Skeletal muscle tissue (tissue), 4 donors: ENCODE results near the gene SNPH. TPM values are rescaled to one million over a fixed set of nuclear protein-coding genes. Genes with fewer than 3 reads are reported as not detected.
A peak's percentile ranks its signal among the peaks of the same experiment; 100 is the strongest.

Source experiments
- H3K27ac ChIP-seq: one replicate; pipeline ENCODE4 v1.7.0; 2013; ENCODE audit warnings: mild to moderate bottlenecking, low read depth, low read length, inconsistent platforms
- H3K27me3 ChIP-seq, 3 donors: one replicate each; pipeline ENCODE4 v1.7.0; 2013; ENCODE audit warnings: low read length in 3 of 3; ENCODE audit not compliant: control insufficient read depth in 3 of 3, insufficient read depth in 3 of 3
- H3K36me3 ChIP-seq, 3 donors: one replicate each; pipeline ENCODE4 v1.7.0; 2013; ENCODE audit warnings: low read length in 3 of 3; ENCODE audit not compliant: control insufficient read depth in 3 of 3, insufficient read depth in 3 of 3
- H3K4me1 ChIP-seq, 3 donors: one replicate each; pipeline ENCODE4 v1.7.0; 2013; ENCODE audit warnings: low read length in 3 of 3, mild to moderate bottlenecking in 3 of 3; ENCODE audit not compliant: control insufficient read depth in 3 of 3, insufficient read depth in 3 of 3
- H3K4me3 ChIP-seq, 3 donors: one replicate each; pipeline ENCODE4 v1.7.0; 2013; ENCODE audit warnings: low read length in 3 of 3
- H3K9ac ChIP-seq, 3 donors: one replicate each; pipeline ENCODE4 v1.7.0; 2013; ENCODE audit warnings: low read length in 3 of 3, mild to moderate bottlenecking in 3 of 3, moderate library complexity in 2 of 3, low read depth in 1 of 3
- H3K9me3 ChIP-seq, 3 donors: one replicate each; pipeline ENCODE4 v1.7.0; 2013; ENCODE audit warnings: low read length in 3 of 3; ENCODE audit not compliant: control insufficient read depth in 3 of 3
- total RNA-seq: library from RNA; depleted of rRNA; stranded (reverse); fragments of >200 nt; gene quantifications from one replicate; pipeline ENCODE4 v1.2.3, GENCODE V29; 2014
- donor health status: Osteomylitis.

SNPH gene
- total RNA-seq, 1 donor from 2014 or later = 3.7 TPM

DNA sequence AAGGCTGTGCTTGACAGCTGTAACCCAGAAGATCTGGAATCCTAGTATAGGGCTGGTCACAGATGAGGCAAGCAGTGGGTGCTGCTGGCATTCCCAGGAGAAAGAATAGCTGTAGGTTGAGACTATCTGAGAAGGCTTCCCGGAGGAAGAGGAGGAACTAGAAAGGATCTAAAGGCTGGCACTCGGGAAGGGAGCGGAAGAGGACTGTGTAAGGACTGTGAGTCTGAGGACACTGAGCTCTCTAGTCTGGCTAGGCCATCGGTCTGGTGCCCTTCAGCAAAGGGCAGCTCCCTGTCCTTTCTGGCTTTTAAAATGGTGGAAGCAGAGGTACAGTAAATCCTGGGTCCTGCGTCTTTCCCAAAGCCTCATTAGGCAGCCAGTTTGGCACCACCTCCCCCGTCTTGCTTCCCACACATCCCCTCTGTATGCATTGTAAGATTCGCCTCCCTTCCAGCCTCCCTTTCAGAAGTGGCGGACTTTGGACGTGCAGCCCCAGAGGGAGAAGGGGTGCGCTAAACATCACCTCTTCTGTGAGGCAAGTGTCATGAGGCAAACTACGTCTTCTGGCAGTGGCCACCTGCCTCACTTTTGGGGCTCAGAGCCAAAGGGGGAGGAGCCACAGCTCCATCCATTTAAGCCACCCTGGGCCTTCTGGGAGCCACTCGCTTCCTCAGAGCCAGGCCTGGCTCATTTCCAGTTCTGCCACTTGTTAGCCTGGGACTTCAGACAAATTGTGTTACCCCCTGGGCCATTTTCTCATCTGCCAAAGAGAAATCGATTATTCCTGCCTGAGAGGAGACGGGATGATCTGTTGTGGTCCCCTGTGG is 8.6 kb downstream of the SNPH start:
- Histone ChIP-seq H3K27me3 (no peaks in the 10 kb centered on the region), H3K4me1 (peaks cover 0 to 10% (median under 1%) of the 10 kb centered on the region in 3 donors), H3K9me3 (no peaks in the 10 kb centered on the region), H3K9ac (no peak overlapping the region), H3K27ac (no peak overlapping the region), H3K4me3 (no peak overlapping the region), H3K36me3 (no peaks in the 10 kb centered on the region)

DNA sequence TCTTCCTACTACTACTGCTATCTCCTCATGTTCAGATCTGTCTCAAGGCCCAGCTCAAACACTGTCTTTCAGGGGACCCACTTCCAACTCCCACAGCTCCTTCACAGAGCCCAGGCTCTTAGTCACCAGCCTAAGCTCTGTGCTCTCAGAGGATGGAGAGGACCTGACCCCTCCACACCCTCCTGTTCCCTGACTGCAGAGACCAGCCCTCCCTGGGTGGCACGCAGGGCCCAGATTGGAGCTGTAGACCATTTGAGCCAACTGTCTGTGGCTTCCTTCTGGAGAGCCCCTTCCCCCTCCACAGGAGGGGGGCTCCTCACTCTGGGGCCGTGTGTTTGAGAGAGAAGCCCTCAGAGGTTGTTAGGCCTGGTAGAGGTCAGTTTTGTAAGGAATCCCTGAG is 9.8 kb downstream of the SNPH start:
- Histone ChIP-seq H3K9me3 (no peaks in the 10 kb centered on the region), H3K27me3 (no peaks in the 10 kb centered on the region), H3K4me1 (peaks cover 10 to 22% (median 11%) of the 10 kb centered on the region in 3 donors), H3K36me3 (no peaks in the 10 kb centered on the region), H3K4me3 (no peak overlapping the region), H3K9ac (no peak overlapping the region), H3K27ac (no peak overlapping the region)

DNA sequence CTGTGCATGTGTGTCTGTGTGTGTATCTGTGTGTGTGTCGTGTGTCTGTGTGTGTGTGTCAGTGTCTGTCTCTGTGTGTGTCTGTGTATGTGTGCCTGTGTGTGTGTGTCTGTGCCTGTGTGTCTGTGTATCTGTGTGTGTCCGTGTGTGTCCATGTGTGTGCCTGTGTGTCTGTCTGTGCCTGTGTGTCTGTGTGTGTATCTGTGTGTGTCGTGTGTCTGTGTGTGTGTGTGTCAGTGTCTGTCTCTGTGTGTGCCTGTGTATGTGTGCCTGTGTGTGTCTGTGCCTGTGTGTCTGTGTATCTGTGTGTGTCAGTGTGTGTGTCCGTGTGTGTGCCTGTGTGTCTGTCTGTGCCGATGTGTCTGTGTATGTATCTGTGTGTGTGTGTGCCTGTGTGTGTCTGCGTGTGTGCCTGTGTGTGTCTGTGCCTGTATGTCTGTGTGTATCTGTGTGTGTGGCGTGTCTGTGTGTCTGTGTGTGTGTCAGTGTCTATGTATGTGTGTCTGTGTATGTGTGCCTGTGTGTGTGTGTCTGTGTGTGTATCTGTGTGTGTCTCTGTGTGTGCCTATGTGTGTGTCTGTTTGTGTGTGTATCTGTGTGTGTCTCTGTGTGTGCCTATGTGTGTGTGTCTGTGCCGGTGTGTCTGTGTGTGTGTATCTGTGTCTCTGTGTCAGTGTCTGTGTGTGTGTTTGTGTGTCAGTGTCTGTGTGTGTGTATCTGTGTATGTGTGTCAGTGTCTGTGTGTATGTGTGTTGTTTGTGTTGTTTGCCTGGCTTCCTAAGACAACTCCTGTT is 11.6 kb downstream of the SNPH start:
- H3K27ac ChIP-seq = no peak overlapping the region
- peaks cover 20 to 33% (median 21%) of the 10 kb centered on the region in 3 donors for H3K4me1 ChIP-seq

GRCh38 chr20:1278993-1279392 is 12.9 kb downstream of the SNPH start:
- H3K36me3 ChIP-seq = no peaks in the 10 kb centered on the region
- no peak overlapping the region for H3K27ac ChIP-seq
- H3K9ac ChIP-seq = no peak overlapping the region

More for the DNA sequence above, 11.6 kb downstream of the SNPH start:
- Histone ChIP-seq H3K27me3 (no peaks in the 10 kb centered on the region), H3K9ac (no peak overlapping the region), H3K9me3 (no peaks in the 10 kb centered on the region), H3K36me3 (no peaks in the 10 kb centered on the region), H3K4me3 (no peak overlapping the region)

GRCh38 chr20:1280195-1281102 is 14.4 kb downstream of the SNPH start:
- H3K9ac ChIP-seq = no peak overlapping the region
- peak overlapping the region; percentile 63 for H3K27ac ChIP-seq
- H3K27me3 ChIP-seq = no peaks in the 10 kb centered on the region
- H3K36me3 ChIP-seq = no peaks in the 10 kb centered on the region
- H3K9me3 ChIP-seq = no peaks in the 10 kb centered on the region
- no peak overlapping the region for H3K4me3 ChIP-seq
- H3K4me1 ChIP-seq = peaks cover 20 to 28% (median 21%) of the 10 kb centered on the region in 3 donors

More at GRCh38 chr20:1278993-1279392, 12.9 kb downstream of the SNPH start:
- H3K4me1 ChIP-seq = peaks cover 20 to 33% (median 21%) of the 10 kb centered on the region in 3 donors
- H3K27me3 ChIP-seq = no peaks in the 10 kb centered on the region
- no peaks in the 10 kb centered on the region for H3K9me3 ChIP-seq
- H3K4me3 ChIP-seq = no peak overlapping the region

GRCh38 chr20:1281279-1282057 is 15.4 kb downstream of the SNPH start:
- Histone ChIP-seq H3K36me3 (no peaks in the 10 kb centered on the region), H3K4me3 (no peak overlapping the region), H3K9ac (peak overlapping the region in 1 of 3 donors; percentile 26), H3K27me3 (no peaks in the 10 kb centered on the region), H3K9me3 (no peaks in the 10 kb centered on the region), H3K27ac (peak overlapping the region; percentile 63), H3K4me1 (peaks cover 20 to 28% (median 21%) of the 10 kb centered on the region in 3 donors)

DNA sequence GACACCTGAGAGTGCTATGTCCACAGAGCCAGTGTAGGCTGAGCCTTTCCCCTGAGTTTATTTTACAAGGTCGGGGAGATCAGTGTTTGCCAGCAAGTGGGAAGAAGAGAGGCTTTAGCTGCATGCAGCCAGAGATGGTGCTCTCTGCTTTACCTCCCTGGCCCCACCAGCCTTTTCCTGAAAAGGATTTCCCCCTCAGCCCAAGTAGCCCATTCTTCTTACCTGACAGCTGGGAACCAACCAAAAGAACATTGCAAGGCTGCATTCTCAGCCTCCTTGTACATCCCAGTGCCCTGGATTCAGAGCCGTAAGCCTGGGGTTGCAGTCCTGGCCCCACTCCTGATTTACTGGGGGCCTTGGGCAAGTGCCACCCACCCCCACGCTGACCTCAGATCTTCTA is 16.9 kb downstream of the SNPH start:
- Histone ChIP-seq H3K4me3 (no peak overlapping the region), H3K36me3 (no peaks in the 10 kb centered on the region), H3K9me3 (no peaks in the 10 kb centered on the region), H3K4me1 (peaks cover 21 to 31% (median 22%) of the 10 kb centered on the region in 3 donors), H3K27me3 (no peaks in the 10 kb centered on the region), H3K9ac (no peak overlapping the region), H3K27ac (no peak overlapping the region)

DNA sequence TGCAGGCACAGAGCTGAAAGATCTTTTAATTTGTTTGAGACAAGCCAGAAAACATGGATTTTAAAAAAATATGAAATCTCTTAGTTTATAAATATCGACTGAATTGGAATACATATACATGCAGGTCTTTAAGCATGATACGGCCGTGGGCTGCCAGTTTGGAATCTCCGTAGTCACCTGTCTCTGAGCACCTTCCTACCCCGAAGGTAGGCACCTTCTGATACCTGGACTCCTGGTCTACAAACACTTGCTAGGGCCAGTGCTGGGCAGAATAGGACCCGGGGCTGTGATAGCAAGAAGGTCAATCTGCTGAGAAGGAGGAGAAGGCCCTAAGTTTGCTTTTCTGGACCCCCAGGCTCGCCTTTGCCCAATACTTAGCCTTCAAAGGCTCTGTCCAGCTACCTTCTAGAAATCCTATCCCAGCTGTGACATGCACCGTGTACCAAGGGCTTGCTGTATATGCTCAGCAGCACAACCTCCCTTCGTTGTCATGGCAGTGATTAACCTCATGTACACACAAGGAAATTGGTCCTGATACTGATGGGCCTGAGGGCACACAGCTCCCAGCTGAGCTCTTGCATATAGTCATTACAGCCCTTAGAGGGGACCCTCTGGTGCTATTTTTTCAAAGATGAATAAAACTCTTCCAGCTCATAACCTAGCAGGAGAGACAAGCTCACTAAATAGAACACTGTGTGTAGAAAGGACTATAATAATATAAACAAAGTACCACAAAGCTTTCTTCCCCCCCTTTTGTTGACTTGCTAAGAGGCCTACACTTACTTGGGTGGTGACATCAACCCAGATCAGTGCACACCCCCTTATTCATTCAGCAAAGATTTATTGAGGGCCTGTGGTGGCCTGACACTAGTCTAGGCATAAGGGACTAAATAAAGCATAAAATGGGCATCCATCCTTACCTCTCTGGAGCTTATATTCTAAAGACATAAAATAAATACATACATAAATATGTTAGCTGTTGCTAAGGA is 17.7 kb downstream of the SNPH start:
- Histone ChIP-seq H3K27me3 (no peaks in the 10 kb centered on the region), H3K9ac (no peak overlapping the region), H3K4me3 (no peak overlapping the region), H3K9me3 (no peaks in the 10 kb centered on the region), H3K27ac (no peak overlapping the region), H3K4me1 (peaks cover 21 to 31% (median 25%) of the 10 kb centered on the region in 3 donors), H3K36me3 (no peaks in the 10 kb centered on the region)
